Measurements from ENCODE around the gene CAMSAP2.

Gene CAMSAP2

DNA sequence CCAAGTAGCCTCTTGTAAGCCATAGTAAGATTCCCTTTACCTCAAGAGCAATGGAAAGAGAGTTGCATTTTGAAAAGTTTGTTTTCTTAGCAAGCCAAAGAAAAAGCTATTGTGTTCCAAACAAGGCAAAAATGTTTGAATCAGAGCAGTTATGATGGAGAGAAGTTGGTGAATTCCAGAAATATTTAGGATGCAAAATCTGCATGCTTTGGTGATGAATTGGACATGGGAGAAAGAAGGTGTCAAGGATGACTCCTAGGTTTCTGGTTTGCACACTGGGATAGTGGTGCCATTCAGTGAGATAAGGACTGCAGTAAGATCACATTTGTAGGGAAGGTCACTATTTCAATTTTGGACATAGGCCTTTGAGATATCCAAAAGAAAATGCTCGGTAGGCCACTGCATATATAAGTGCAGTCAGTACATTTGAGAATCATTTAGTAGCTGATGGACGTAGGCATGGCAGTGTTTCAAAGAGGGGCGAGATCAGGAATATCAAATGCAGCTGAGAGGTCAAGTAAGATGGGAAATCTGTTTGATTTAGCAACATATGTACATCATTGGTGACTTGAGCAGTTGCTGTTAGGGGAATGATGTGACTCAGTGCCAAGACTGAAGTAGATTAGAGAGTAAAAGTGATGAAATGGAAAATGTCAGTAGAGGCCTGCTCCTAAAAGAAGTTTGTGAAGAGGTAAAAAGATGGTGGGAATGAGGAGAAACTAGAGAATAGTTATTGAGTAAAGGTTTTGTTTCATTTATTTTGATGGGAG is 100.2 kb downstream of the CAMSAP2 start:
- no peak overlapping the region for H3K4me3 ChIP-seq (ENCODE audit: low read depth, low read length)
- ChIA-PET CTCF (interaction anchor here (1.0 to 3.5 kb wide), 11 partner anchors 11 to 283 kb away, joined by 3 to 66 read pairs (median 5); partner anchors contain the start of gene KIF14), POLR2A (no interaction called here)
- no peak for DNase-seq (ENCODE audit: low read depth, low spot score)
- TF ChIP-seq, protein P1, sequence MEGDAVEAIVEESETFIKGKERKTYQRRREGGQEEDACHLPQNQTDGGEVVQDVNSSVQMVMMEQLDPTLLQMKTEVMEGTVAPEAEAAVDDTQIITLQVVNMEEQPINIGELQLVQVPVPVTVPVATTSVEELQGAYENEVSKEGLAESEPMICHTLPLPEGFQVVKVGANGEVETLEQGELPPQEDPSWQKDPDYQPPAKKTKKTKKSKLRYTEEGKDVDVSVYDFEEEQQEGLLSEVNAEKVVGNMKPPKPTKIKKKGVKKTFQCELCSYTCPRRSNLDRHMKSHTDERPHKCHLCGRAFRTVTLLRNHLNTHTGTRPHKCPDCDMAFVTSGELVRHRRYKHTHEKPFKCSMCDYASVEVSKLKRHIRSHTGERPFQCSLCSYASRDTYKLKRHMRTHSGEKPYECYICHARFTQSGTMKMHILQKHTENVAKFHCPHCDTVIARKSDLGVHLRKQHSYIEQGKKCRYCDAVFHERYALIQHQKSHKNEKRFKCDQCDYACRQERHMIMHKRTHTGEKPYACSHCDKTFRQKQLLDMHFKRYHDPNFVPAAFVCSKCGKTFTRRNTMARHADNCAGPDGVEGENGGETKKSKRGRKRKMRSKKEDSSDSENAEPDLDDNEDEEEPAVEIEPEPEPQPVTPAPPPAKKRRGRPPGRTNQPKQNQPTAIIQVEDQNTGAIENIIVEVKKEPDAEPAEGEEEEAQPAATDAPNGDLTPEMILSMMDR (IDR thresholded peaks at IDR 0.05; ENCODE audit: insufficient read depth, low read length, missing control alignments): no peak

- CTCF ChIA-PET: interaction anchor here (1.1 to 6.2 kb wide), 3 partner anchors 10 to 282 kb away, joined by 3 to 58 read pairs (median 4); partner anchors contain the start of gene KIF14
- no peak overlapping the region for H3K4me3 ChIP-seq (ENCODE audit: low read depth, low read length)
- DNase-seq (ENCODE audit: low read depth, low spot score): no peak
- TF ChIP-seq, protein P1 (IDR thresholded peaks at IDR 0.05; ENCODE audit: insufficient read depth, low read length, missing control alignments): no peak
- POLR2A ChIA-PET: no interaction called here
Observed at GRCh38 chr1:200845360-200845759, 106.7 kb downstream of the CAMSAP2 start.

DNA sequence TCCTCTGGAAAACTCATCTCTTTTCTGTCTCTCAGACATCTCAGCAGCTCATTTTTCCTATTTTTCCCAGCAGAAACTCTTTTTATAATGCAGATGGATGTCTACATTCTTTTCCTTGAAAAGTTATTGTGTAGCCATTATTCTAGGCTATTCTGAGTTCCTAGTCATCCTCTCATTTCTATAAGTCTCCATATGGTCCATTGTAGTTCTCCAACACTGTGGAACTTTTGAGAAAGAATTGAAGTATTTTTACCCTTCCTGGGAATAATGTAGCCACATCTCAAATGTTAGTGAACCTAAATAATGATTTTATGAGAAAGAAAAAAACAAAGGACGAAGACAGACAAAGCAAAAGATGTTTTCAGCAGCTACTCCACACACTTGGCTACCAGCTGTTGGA is 107.7 kb downstream of the CAMSAP2 start:
- DNase-seq (ENCODE audit: low read depth, low spot score): no peak
- CTCF ChIA-PET: interaction anchor here (1.1 to 6.2 kb wide), 3 partner anchors 9 to 224 kb away, joined by 3 to 58 read pairs (median 7); partner anchors contain the start of gene KIF14
- POLR2A ChIA-PET: no interaction called here
- TF ChIP-seq, protein P1 (IDR thresholded peaks at IDR 0.05; ENCODE audit: insufficient read depth, low read length, missing control alignments): no peak
- H3K4me3 ChIP-seq (ENCODE audit: low read depth, low read length): no peak overlapping the region

GRCh38 chr1:200849430-200849829 is 110.7 kb downstream of the CAMSAP2 start:
- H3K4me3 ChIP-seq (ENCODE audit: low read depth, low read length): no peak overlapping the region
- POLR2A ChIA-PET: no interaction called here
- no peak for DNase-seq (ENCODE audit: low read depth, low spot score)
- CTCF ChIA-PET: no interaction called here
- TF ChIP-seq, protein P1 (IDR thresholded peaks at IDR 0.05; ENCODE audit: insufficient read depth, low read length, missing control alignments): no peak

DNA sequence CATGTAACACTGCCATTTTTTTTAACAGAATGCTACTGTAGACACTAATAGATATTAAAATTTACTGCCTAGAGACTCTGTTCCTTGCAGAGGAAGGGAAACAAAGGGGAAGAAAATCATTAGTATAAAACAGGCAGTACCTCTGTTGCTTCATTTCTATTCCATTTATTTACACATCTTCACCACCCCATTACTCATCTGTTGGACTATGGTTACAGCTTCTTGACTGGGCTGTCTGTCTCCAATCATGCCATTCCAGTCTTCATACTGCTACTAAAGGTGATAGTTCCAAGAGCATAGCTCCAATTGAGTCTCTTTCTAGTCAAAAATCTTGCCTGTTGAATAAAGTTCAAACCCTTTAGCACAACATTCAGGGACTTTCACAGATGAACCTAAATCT is 111.9 kb downstream of the CAMSAP2 start:
- POLR2A ChIA-PET: no interaction called here
- H3K4me3 ChIP-seq (ENCODE audit: low read depth, low read length): no peak overlapping the region
- CTCF ChIA-PET: interaction anchor here (0.7 to 1.6 kb wide), 5 partner anchors 13 to 293 kb away, joined by 3 to 9 read pairs (median 5); no protein-coding TSS in a partner anchor
- TF ChIP-seq, protein P1 (IDR thresholded peaks at IDR 0.05; ENCODE audit: insufficient read depth, low read length, missing control alignments): no peak
- DNase-seq (ENCODE audit: low read depth, low spot score): no peak

GRCh38 chr1:200856716-200857357 is 118.1 kb downstream of the CAMSAP2 start:
- ChIA-PET CTCF (interaction anchor here (0.8 to 1.0 kb wide), 2 partner anchors 9 to 235 kb away, joined by 4 to 5 read pairs; no protein-coding TSS in a partner anchor), POLR2A (no interaction called here)
- DNase-seq (ENCODE audit: low read depth, low spot score): peak; percentile 49
- TF ChIP-seq, protein P1 (IDR thresholded peaks at IDR 0.05; ENCODE audit: insufficient read depth, low read length, missing control alignments): no peak
- H3K4me3 ChIP-seq (ENCODE audit: low read depth, low read length): no peak overlapping the region

Measured in AG04449 (cell line).